ENCODE data around the gene CARNS1. TPM values are rescaled to one million over a fixed set of nuclear protein-coding genes. Genes with fewer than 3 reads are reported as not detected.

Gene CARNS1
- total and polyA plus RNA-seq, 2 of the 13 experiments (the other 11 are each of a cell fraction or from before 2014, with no cell fraction given), result not detected

DNA sequence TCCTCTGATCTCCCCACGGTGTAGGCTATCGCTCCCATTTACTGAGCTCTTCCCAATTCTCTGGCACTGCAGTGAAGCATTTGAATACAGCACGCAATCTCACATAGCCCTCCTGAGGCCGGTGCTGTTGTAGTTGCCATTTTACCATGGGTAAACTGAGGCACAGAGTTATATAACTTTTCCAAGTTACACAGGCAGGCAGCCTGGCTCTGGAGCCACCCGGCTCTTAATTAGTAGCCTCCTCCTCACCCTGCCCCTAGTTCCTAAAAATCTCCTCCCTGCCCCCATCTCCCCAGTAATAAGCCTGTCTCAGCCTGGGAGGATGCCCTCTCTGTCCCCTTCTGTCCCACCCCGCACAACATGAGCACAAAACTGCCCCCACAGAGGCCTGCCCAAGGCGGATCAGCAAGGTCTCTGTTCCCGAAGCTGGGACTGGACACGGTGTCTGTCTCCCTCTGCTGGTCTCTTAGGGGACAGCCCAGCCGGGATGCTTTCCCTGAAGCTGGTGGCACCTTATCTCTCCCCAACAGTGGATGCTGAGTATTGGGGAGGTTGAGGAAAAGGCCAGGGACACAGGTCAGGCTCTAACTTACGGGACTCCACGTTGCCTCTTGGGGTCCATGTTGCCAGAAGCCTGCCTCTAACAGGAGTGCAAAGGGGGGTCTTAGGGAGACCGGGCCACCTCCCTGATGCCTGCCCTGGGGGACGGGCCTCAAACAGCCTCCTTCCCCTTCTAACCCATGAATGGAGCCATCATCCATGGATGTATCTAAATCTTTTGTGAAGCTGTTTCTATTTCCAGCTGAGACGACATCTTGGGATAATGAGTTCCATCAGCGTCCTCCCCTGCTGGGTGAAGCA lies 33.0 kb upstream of the CARNS1 start (continued):
- TF ChIP-seq ZNF687 (CRISPR knock-in tag; IDR thresholded peaks at IDR 0.05) (peak; percentile 31), ZBTB7A (CRISPR knock-in tag; IDR thresholded peaks at IDR 0.05) (no peak), IRX3 (CRISPR knock-in tag; IDR thresholded peaks at IDR 0.05; ENCODE audit: borderline replicate concordance, low read depth) (no peak), FOSL2 (CRISPR knock-in tag; IDR thresholded peaks at IDR 0.05) (peak; percentile 54), HHEX (CRISPR knock-in tag; IDR thresholded peaks at IDR 0.05) (no peak), FOXJ3 (CRISPR knock-in tag; IDR thresholded peaks at IDR 0.05; ENCODE audit: borderline replicate concordance) (no peak), MBNL3 (CRISPR knock-in tag; conservative IDR thresholded peaks at IDR 0.05) (no peak), STAT6 (CRISPR knock-in tag; IDR thresholded peaks at IDR 0.05; ENCODE audit: borderline replicate concordance) (no peak), ZNF580 (CRISPR knock-in tag; IDR thresholded peaks at IDR 0.05; ENCODE audit: borderline replicate concordance, low read depth) (no peak), HMG20B (CRISPR knock-in tag; conservative IDR thresholded peaks at IDR 0.05) (no peak), KDM5B (CRISPR knock-in tag; IDR thresholded peaks at IDR 0.05; ENCODE audit: borderline replicate concordance) (no peak), KMT2B (CRISPR knock-in tag; IDR thresholded peaks at IDR 0.05) (0 out of 2 replicates have a peak, but pooled peaks have one; percentile 26), ZNF331 (CRISPR knock-in tag; IDR thresholded peaks at IDR 0.05) (peak; percentile 36; the same call in 1 of the 2 replicates), MTF2 (CRISPR knock-in tag; IDR thresholded peaks at IDR 0.05; ENCODE audit: borderline replicate concordance) (no peak), SAP130 (CRISPR knock-in tag; IDR thresholded peaks at IDR 0.05; ENCODE audit: low read depth) (peak; percentile 20; the same call in 1 of the 2 replicates), ZNF652 (CRISPR knock-in tag; IDR thresholded peaks at IDR 0.05; ENCODE audit: borderline replicate concordance, low read depth) (peak; percentile 92)
- TF ChIP-seq, protein P1, sequence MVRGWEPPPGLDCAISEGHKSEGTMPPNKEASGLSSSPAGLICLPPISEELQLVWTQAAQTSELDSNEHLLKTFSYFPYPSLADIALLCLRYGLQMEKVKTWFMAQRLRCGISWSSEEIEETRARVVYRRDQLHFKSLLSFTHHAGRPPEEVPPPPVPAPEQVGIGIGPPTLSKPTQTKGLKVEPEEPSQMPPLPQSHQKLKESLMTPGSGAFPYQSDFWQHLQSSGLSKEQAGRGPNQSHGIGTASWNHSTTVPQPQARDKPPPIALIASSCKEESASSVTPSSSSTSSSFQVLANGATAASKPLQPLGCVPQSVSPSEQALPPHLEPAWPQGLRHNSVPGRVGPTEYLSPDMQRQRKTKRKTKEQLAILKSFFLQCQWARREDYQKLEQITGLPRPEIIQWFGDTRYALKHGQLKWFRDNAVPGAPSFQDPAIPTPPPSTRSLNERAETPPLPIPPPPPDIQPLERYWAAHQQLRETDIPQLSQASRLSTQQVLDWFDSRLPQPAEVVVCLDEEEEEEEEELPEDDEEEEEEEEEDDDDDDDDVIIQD (CRISPR knock-in tag; IDR thresholded peaks at IDR 0.05; ENCODE audit: low read depth), result 0 out of 2 replicates have a peak, but pooled peaks have one; percentile 21
- TF ChIP-seq, protein P2, sequence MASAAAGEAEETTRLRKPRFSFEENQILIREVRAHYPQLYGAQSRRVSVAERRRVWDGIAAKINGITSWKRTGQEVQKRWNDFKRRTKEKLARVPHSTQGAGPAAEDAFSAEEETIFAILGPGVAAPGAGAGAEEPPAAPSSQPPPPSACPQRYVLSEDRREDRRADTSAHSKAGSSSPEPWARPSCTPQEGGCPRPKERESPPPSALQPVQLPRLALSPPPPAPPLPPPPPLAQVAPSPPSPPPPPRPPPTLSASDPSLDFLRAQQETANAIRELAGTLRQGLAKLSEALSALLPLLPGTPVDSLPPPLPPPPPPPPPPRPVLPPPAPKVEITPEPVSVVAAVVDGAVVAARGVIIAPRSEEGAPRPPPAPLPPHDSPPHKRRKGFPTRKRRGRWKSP (CRISPR knock-in tag; IDR thresholded peaks at IDR 0.05), result no peak
